HCT116 (cell line): ENCODE measurements around the gene SEC31B. TPM values are rescaled to one million over a fixed set of nuclear protein-coding genes. Genes with fewer than 3 reads are reported as not detected.

Source experiments
- ATAC-seq: fragments of 200-7000 bp; cut with Tn5 transposase; 2 replicates; pipeline ENCODE4 v1.9.1; 2020; ENCODE audit warnings: mild to moderate bottlenecking, moderate library complexity
- BruUV-seq: library from RNA; stranded (reverse); fragments of 400-500 nt; replicated peaks from 2 replicates; lab custom pipeline; 2021; lab: Mats Ljungman, UMichigan
- CTCF ChIA-PET: fragments of 300-600 bp; sonication (Branson Sonifier 250); formaldehyde crosslinking; loops from one replicate; lab custom pipeline; 2021; ENCODE audit warnings: antibody characterized with exemption; lab: Charles Lee
- POLR2A ChIA-PET: fragments of 300-600, 350-600 bp; sonication (Branson Sonifier 250); formaldehyde crosslinking; loops from one replicate; lab custom pipeline; 2021; ENCODE audit warnings: antibody characterized with exemption; lab: Charles Lee
- RAD21 ChIA-PET, 2 experiments: fragments of 300-600 bp; sonication (Branson Sonifier 250); formaldehyde crosslinking; loops; one replicate each; lab custom pipeline; 2023; ENCODE audit warnings: low total read pairs in 2 of 2; ENCODE audit not compliant: uncharacterized antibody in 2 of 2, unreplicated experiment in 2 of 2, low non-redundant PET in 1 of 2; lab: Charles Lee
- DNase-seq: peaks from one replicate; pipeline ENCODE4 v3.0.0-alpha.2; 2010; ENCODE audit warnings: low read depth, low spot score
- H2AFZ ChIP-seq: fragments of 200-600 bp; shearing (Covaris generic), sonication (generic); 2 replicates; pipeline ENCODE4 v1.6.1; 2017; ENCODE audit warnings: low read depth, mixed run types, mixed read lengths, antibody characterized with exemption, low read length; ENCODE audit not compliant: poor library complexity, severe bottlenecking
- H3K27ac ChIP-seq: 2 replicates; pipeline ENCODE4 v1.5.1; 2012; ENCODE audit warnings: low read depth, low read length
- H3K27me3 ChIP-seq: fragments of 200-600 bp; sonication (generic); 2 replicates; pipeline ENCODE4 v1.6.1; 2016; ENCODE audit warnings: mixed run types, low read length, mixed read lengths; ENCODE audit not compliant: insufficient read depth
- H3K36me3 ChIP-seq, 2 experiments: fragments of 200-500 bp in 1 of 2; fragments of 200-600 bp in 1 of 2; sonication (Bioruptor generic) in 1 of 2; sonication (generic) in 1 of 2; 2 replicates each; pipeline versions ENCODE4 v1.5.1 to v1.6.1; 2014 to 2016; ENCODE audit warnings: low read length in 2 of 2, inconsistent platforms in 1 of 2, mixed read lengths in 1 of 2, mixed run types in 1 of 2; ENCODE audit not compliant: insufficient read depth in 2 of 2, control insufficient read depth in 1 of 2
- H3K4me1 ChIP-seq, 2 experiments: fragments of 200-600 bp in 1 of 2; sonication (generic) in 1 of 2; 2 replicates each; pipeline versions ENCODE4 v1.5.1 to v1.6.1; 2012 to 2017; ENCODE audit warnings: low read length in 2 of 2, inconsistent platforms in 1 of 2, mild to moderate bottlenecking in 1 of 2, mixed read lengths in 1 of 2, mixed run types in 1 of 2, moderate library complexity in 1 of 2; ENCODE audit not compliant: insufficient read depth in 2 of 2, control insufficient read depth in 1 of 2
- H3K4me2 ChIP-seq: fragments of 200-600 bp; sonication (generic); 2 replicates; pipeline ENCODE4 v1.6.1; 2017; ENCODE audit warnings: mixed run types, low read length, mixed read lengths
- H3K4me3 ChIP-seq, 2 experiments: fragments of 200-600 bp in 1 of 2; sonication (generic) in 1 of 2; replicated peaks in 1 of 2; 2 replicates each; pipeline ENCODE4 v1.5.1; 2011 to 2016; ENCODE audit warnings: low read length in 2 of 2, control low read depth in 1 of 2, low read depth in 1 of 2, mild to moderate bottlenecking in 1 of 2, mixed read lengths in 1 of 2, mixed run types in 1 of 2
- H3K79me2 ChIP-seq: fragments of 200-600 bp; sonication (generic); 2 replicates; pipeline ENCODE4 v1.6.1; 2017; ENCODE audit warnings: mild to moderate bottlenecking, mixed run types, low read length, moderate library complexity, mixed read lengths; ENCODE audit not compliant: insufficient read depth
- H3K9ac ChIP-seq: fragments of 200-600 bp; sonication (generic); 2 replicates; pipeline ENCODE4 v1.6.1; 2016; ENCODE audit warnings: low read length, mixed read lengths
- H3K9me2 ChIP-seq: fragments of 200-600 bp; sonication (generic), shearing (Covaris generic); 2 replicates; pipeline ENCODE4 v1.6.1; 2017; ENCODE audit warnings: mixed run types, mild to moderate bottlenecking, moderate library complexity; ENCODE audit not compliant: insufficient read depth
- H3K9me3 ChIP-seq, 2 experiments: fragments of 200-500 bp in 1 of 2; fragments of 200-600 bp in 1 of 2; sonication (Bioruptor generic) in 1 of 2; sonication (generic) in 1 of 2; 2 replicates each; pipeline ENCODE4 v1.6.1; 2014 to 2017; ENCODE audit warnings: low read length in 2 of 2, mixed read lengths in 2 of 2, inconsistent platforms in 1 of 2, low read depth in 1 of 2, mild to moderate bottlenecking in 1 of 2, mixed run types in 1 of 2, moderate library complexity in 1 of 2; ENCODE audit not compliant: control insufficient read depth in 1 of 2, insufficient read depth in 1 of 2
- H4K20me1 ChIP-seq: fragments of 200-600 bp; sonication (generic), shearing (Covaris generic); 2 replicates; pipeline ENCODE4 v1.6.1; 2017; ENCODE audit warnings: mixed run types, mild to moderate bottlenecking, moderate library complexity; ENCODE audit not compliant: insufficient read depth
- CBX3 ChIP-seq: IDR thresholded peaks from 2 replicates; pipeline ENCODE4 v1.6.1; 2012; ENCODE audit warnings: low read depth
- CEBPB ChIP-seq: IDR thresholded peaks from 2 replicates; pipeline ENCODE4 v1.6.1; 2012; ENCODE audit warnings: low read depth
- CTCF ChIP-seq, 3 experiments: fragments of 200-600 bp in 1 of 3; sonication (generic) in 1 of 3; IDR thresholded peaks in 2 of 3; conservative IDR thresholded peaks in 1 of 3; 2 replicates each; pipeline ENCODE4 v1.5.1; 2012 to 2017; ENCODE audit warnings: low read depth in 2 of 3, low read length in 2 of 3, antibody characterized with exemption in 1 of 3, borderline replicate concordance in 1 of 3, control low read depth in 1 of 3, mild to moderate bottlenecking in 1 of 3, mixed read lengths in 1 of 3, mixed run types in 1 of 3, moderate library complexity in 1 of 3; ENCODE audit not compliant: insufficient read depth in 1 of 3
- EGR1 ChIP-seq: IDR thresholded peaks from 2 replicates; pipeline ENCODE4 v1.6.1; 2012; ENCODE audit warnings: low read depth
- ELF1 ChIP-seq: IDR thresholded peaks from 2 replicates; pipeline ENCODE4 v1.6.1; 2012; ENCODE audit warnings: low read depth, borderline replicate concordance
- EZH2 ChIP-seq: fragments of 200-600 bp; sonication (generic); IDR thresholded peaks from 2 replicates; pipeline ENCODE4 v1.6.1; 2017; ENCODE audit warnings: antibody characterized with exemption, mixed run types
- FOSL1 ChIP-seq: IDR thresholded peaks from 2 replicates; pipeline ENCODE4 v1.6.1; 2012; ENCODE audit warnings: low read depth
- MAX ChIP-seq: IDR thresholded peaks from 2 replicates; pipeline ENCODE4 v1.6.1; 2012
- POLR2A ChIP-seq: IDR thresholded peaks from 2 replicates; pipeline ENCODE4 v1.7.0; 2011; ENCODE audit warnings: borderline replicate concordance; ENCODE audit not compliant: insufficient read depth, insufficient read length; ENCODE audit errors: extremely low read depth
- REST ChIP-seq: IDR thresholded peaks from 2 replicates; pipeline ENCODE4 v1.6.1; 2012; ENCODE audit warnings: low read depth
- YY1 ChIP-seq: IDR thresholded peaks from 2 replicates; pipeline ENCODE4 v1.6.1; 2011; ENCODE audit warnings: low read length, low read depth, moderate library complexity, mild to moderate bottlenecking; ENCODE audit not compliant: insufficient replicate concordance; ENCODE audit errors: extremely low read depth
- intact Hi-C: fragments of 100-400 bp; cut with micrococcal nuclease; formaldehyde crosslinking; loops from 2 replicates; pipeline ENCODE4 v1.10.0; 2022
- total RNA-seq: library from RNA; stranded (reverse); gene quantifications from one replicate; pipeline ENCODE4 v1.2.1, GENCODE V29; 2021; ENCODE audit not compliant: unreplicated experiment

SEC31B gene
- total RNA-seq, 1 experiment from 2014 or later, result 30.9 TPM

GRCh38 chr10:100509241-100509840 lies 10.3 kb downstream of the SEC31B start:
- no peaks in the 10 kb centered on the region for H3K9me2 ChIP-seq
- no peak for ATAC-seq
- ChIA-PET CTCF (interaction anchor here (0.6 to 2.7 kb wide), 26 partner anchors 8 to 664 kb away, joined by 3 to 30 read pairs (median 6); partner anchors contain the start of genes HIF1AN and SCD), POLR2A (interaction anchor here (1.5 kb wide), 1 partner anchor 26 kb away, joined by 4 read pairs; the partner anchor contains the start of gene HIF1AN), RAD21 (interaction anchor here (0.6 to 1.1 kb wide), 6 partner anchors 9 to 369 kb away, joined by 3 to 7 read pairs (median 4); partner anchors contain the start of gene SCD (in 1 of the 2))
- H3K4me1 ChIP-seq, result peaks cover 0 to 4% of the 10 kb centered on the region in 2 experiments; a peak in 1 of 4 replicates
- no peak overlapping the region for H3K27ac ChIP-seq
- H4K20me1 ChIP-seq, result no peaks in the 10 kb centered on the region
- intact Hi-C loops, result loop anchor here (2.0 kb wide), 1 partner anchor 369 kb away; no protein-coding TSS in a partner anchor
- no TSS peak for BruUV-seq
- no peaks in the 10 kb centered on the region for H3K27me3 ChIP-seq
- H2AFZ ChIP-seq, result no peak overlapping the region
- H3K9me3 ChIP-seq, result no peaks in the 10 kb centered on the region
- H3K4me2 ChIP-seq, result no peak overlapping the region
- H3K36me3 ChIP-seq, result peaks cover 24 to 35% of the 10 kb centered on the region in 2 experiments; a peak in 3 of 4 replicates
- H3K79me2 ChIP-seq, result no peaks in the 10 kb centered on the region
- TF ChIP-seq CBX3, result no peak
- no peak for TF ChIP-seq ELF1
- TF ChIP-seq CEBPB, result no peak
- no peak for TF ChIP-seq MAX
- no peak for TF ChIP-seq EZH2
- TF ChIP-seq EGR1, result no peak
- TF ChIP-seq CTCF (IDR thresholded peaks at IDR 0.05 in 2 of 3, conservative IDR thresholded peaks at IDR 0.05 in 1 of 3; ENCODE audit: borderline replicate concordance in 1 of 3, insufficient read depth in 1 of 3, low read depth in 2 of 3, low read length in 2 of 3), result no peak
- no peak for TF ChIP-seq POLR2A
- no peak for TF ChIP-seq FOSL1
- no peak for TF ChIP-seq REST
- no peak for TF ChIP-seq YY1
- TF ChIP-seq, all 23 proteins: peak for 0
- H3K4me3 ChIP-seq, result no peak overlapping the region
- no peak for DNase-seq
- H3K9ac ChIP-seq, result no peak overlapping the region
